ENCODE results near the gene NCOR1.

NCOR1 gene

DNA sequence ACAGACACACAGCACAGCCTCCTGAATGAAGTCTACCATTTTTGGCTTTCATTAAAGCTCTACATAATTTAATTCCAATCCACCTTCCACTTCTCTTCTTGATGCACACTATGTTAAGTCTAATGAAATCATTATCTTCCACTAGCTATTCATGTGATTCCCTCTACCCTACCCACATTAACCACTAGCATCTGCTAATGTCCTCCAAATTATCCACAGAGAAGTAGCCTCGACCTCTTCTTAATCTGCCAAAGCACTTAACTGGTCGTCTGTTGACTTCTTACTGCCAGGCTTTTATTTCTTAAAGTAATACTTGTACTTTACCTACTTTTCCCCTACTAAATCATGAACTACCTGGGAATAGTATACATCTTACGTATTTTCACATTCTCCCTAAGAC is 91.8 kb downstream of the NCOR1 start:
- Histone ChIP-seq H3K9me2 (replicated peaks; ENCODE audit: insufficient read depth, low read length) (no peaks in the 10 kb centered on the region), H3K27me3 (ENCODE audit: low read length) (no peaks in the 10 kb centered on the region), H3K9ac (ENCODE audit: low read length) (no peak overlapping the region), H3K36me3 (ENCODE audit: low read length) (peaks cover 23% of the 10 kb centered on the region), H3K9me3 (ENCODE audit: insufficient read depth, low read length) (no peaks in the 10 kb centered on the region), H3K4me3 (ENCODE audit: insufficient read depth, low read length, poor library complexity, severe bottlenecking) (no peak overlapping the region), H3F3A (ENCODE audit: insufficient read depth) (0 out of 2 replicates have a peak, but pooled peaks cover 6% of the 10 kb centered on the region), H3K27ac (ENCODE audit: low read depth, low read length) (no peak overlapping the region), H2AFZ (ENCODE audit: low read depth, low read length, severe bottlenecking) (no peak overlapping the region), H3K4me2 (ENCODE audit: low read depth, low read length, poor library complexity, severe bottlenecking) (no peak overlapping the region), H4K20me1 (ENCODE audit: low read depth, low read length) (no peaks in the 10 kb centered on the region), H3K79me2 (ENCODE audit: insufficient read depth, low read length) (no peaks in the 10 kb centered on the region)
- TF ChIP-seq, protein P1, sequence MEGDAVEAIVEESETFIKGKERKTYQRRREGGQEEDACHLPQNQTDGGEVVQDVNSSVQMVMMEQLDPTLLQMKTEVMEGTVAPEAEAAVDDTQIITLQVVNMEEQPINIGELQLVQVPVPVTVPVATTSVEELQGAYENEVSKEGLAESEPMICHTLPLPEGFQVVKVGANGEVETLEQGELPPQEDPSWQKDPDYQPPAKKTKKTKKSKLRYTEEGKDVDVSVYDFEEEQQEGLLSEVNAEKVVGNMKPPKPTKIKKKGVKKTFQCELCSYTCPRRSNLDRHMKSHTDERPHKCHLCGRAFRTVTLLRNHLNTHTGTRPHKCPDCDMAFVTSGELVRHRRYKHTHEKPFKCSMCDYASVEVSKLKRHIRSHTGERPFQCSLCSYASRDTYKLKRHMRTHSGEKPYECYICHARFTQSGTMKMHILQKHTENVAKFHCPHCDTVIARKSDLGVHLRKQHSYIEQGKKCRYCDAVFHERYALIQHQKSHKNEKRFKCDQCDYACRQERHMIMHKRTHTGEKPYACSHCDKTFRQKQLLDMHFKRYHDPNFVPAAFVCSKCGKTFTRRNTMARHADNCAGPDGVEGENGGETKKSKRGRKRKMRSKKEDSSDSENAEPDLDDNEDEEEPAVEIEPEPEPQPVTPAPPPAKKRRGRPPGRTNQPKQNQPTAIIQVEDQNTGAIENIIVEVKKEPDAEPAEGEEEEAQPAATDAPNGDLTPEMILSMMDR (IDR thresholded peaks at IDR 0.05; ENCODE audit: insufficient read depth, low read length, poor library complexity, severe bottlenecking), result no peak
- TF ChIP-seq EZH2phosphoT487 (conservative IDR thresholded peaks at IDR 0.05; ENCODE audit: low read length), result no peak

DNA sequence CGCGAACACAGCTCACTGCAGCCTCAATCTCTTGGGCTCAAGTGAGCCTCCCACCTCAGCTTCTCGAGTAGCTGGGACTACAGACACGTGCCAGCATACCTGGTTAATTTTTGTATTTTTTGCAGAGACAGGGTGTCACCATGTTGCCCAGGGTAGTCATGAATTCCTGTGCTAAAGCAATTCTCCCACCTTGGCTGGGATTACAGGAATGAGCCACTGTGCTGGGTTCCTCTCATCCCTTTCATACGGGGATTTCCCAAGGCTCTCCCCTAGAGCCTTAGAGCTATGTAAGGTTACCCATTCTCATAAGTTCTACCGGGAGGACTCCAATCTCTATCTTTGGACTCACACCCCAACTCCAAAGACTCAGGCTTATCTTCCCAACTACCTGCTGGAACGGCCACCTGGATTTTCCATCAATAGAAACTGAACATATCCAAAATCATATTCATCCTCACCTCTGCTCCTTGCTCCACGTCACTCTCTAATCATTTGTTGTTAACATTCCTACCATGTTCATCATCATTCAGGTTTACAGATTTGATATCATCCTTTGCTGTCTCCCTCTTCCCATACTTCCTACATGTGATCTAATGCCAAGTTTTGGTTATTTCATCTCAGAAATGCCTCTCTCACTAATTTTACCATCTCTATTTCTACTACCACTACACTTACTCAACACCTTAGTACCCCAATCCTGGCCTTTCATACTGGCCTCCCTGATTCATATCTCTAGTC is 92.5 kb downstream of the NCOR1 start:
- Histone ChIP-seq H3K4me2 (ENCODE audit: low read depth, low read length, poor library complexity, severe bottlenecking) (no peak overlapping the region), H3K9ac (ENCODE audit: low read length) (no peak overlapping the region), H3K27me3 (ENCODE audit: low read length) (no peaks in the 10 kb centered on the region), H3K79me2 (ENCODE audit: insufficient read depth, low read length) (no peaks in the 10 kb centered on the region), H3K36me3 (ENCODE audit: low read length) (peaks cover 29% of the 10 kb centered on the region), H3K4me3 (ENCODE audit: insufficient read depth, low read length, poor library complexity, severe bottlenecking) (no peak overlapping the region), H3K27ac (ENCODE audit: low read depth, low read length) (no peak overlapping the region), H4K20me1 (ENCODE audit: low read depth, low read length) (no peaks in the 10 kb centered on the region), H2AFZ (ENCODE audit: low read depth, low read length, severe bottlenecking) (no peak overlapping the region), H3K9me2 (replicated peaks; ENCODE audit: insufficient read depth, low read length) (no peaks in the 10 kb centered on the region), H3K9me3 (ENCODE audit: insufficient read depth, low read length) (no peaks in the 10 kb centered on the region), H3F3A (ENCODE audit: insufficient read depth) (0 out of 2 replicates have a peak, but pooled peaks cover 6% of the 10 kb centered on the region)
- no peak for TF ChIP-seq EZH2phosphoT487 (conservative IDR thresholded peaks at IDR 0.05; ENCODE audit: low read length)
- TF ChIP-seq, protein P1 (IDR thresholded peaks at IDR 0.05; ENCODE audit: insufficient read depth, low read length, poor library complexity, severe bottlenecking), result no peak

DNA sequence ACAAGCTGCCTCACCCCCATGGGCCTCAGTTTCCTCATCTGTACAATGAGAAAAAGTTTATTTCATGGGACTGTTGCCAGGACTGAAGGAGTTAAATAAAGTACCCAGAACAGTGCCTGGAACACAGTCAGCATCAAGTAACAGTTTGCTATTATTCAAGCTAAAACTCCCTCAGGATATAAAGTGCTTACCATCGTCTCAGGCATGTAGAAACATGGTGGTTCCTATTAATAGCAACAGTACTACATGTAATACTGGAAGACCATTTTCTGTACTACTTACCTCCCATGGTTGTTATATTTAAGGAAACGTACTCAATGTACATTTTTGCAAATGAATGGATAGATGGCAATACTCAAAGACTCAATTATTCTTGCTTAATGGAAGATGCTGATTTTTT is 93.4 kb downstream of the NCOR1 start:
- H4K20me1 ChIP-seq (ENCODE audit: low read depth, low read length), result no peaks in the 10 kb centered on the region
- no peak overlapping the region for H3K4me2 ChIP-seq (ENCODE audit: low read depth, low read length, poor library complexity, severe bottlenecking)
- H3K27me3 ChIP-seq (ENCODE audit: low read length), result no peaks in the 10 kb centered on the region
- H3F3A ChIP-seq (ENCODE audit: insufficient read depth), result 0 out of 2 replicates have a peak, but pooled peaks cover 6% of the 10 kb centered on the region
- H3K27ac ChIP-seq (ENCODE audit: low read depth, low read length), result no peak overlapping the region
- no peaks in the 10 kb centered on the region for H3K79me2 ChIP-seq (ENCODE audit: insufficient read depth, low read length)
- H2AFZ ChIP-seq (ENCODE audit: low read depth, low read length, severe bottlenecking), result no peak overlapping the region
- no peak overlapping the region for H3K4me3 ChIP-seq (ENCODE audit: insufficient read depth, low read length, poor library complexity, severe bottlenecking)
- no peaks in the 10 kb centered on the region for H3K9me3 ChIP-seq (ENCODE audit: insufficient read depth, low read length)
- H3K9me2 ChIP-seq (replicated peaks; ENCODE audit: insufficient read depth, low read length), result no peaks in the 10 kb centered on the region
- TF ChIP-seq, protein P1 (IDR thresholded peaks at IDR 0.05; ENCODE audit: insufficient read depth, low read length, poor library complexity, severe bottlenecking), result no peak
- no peak for TF ChIP-seq EZH2phosphoT487 (conservative IDR thresholded peaks at IDR 0.05; ENCODE audit: low read length)
- no peak overlapping the region for H3K9ac ChIP-seq (ENCODE audit: low read length)
- H3K36me3 ChIP-seq (ENCODE audit: low read length), result peaks cover 37% of the 10 kb centered on the region
